ENCODE data around the gene ZIC1. TPM values are rescaled to one million over a fixed set of nuclear protein-coding genes. Genes with fewer than 3 reads are reported as not detected.

The ZIC1 gene
- total RNA-seq, 4 donors from 2014 or later = not detected

GRCh38 chr3:147402159-147402558 is 7.0 kb upstream of the ZIC1 start:
- peaks cover 100% of the 10 kb centered on the region for H3K27me3 ChIP-seq
- 30 to 40% methylated on average over 1 to 5 of the region's 5 CpGs for whole genome bisulfite sequencing, 2 donors (ENCODE audit: low coverage in 1 of 2)
- H3K36me3 ChIP-seq = no peaks in the 10 kb centered on the region
- intact Hi-C loops (cut with DNase I; ENCODE audit: low total_unique reads) (no loop called here), in situ Hi-C loops (cut with MboI; ENCODE audit: low pct_ligation_motif_present in 1 of 4, low pct_unique_long_range_greater_than_20kb in 1 of 4, low sequenced_read_pairs in 3 of 4) (no loop called here)
- no peaks in the 10 kb centered on the region for H3K9me3 ChIP-seq
- DNase-seq = no peak
- no peak for TF ChIP-seq CTCF (IDR thresholded peaks at IDR 0.05)
- no peak overlapping the region for H3K27ac ChIP-seq
- peaks cover 0 to 9% (median 1%) of the 10 kb centered on the region in 4 donors for H3K4me1 ChIP-seq
- no peak overlapping the region for H3K4me3 ChIP-seq

- H3K27ac ChIP-seq = no peak overlapping the region
- intact Hi-C loops (cut with DNase I; ENCODE audit: low total_unique reads) (no loop called here), in situ Hi-C loops (cut with MboI; ENCODE audit: low pct_ligation_motif_present in 1 of 4, low pct_unique_long_range_greater_than_20kb in 1 of 4, low sequenced_read_pairs in 3 of 4) (no loop called here)
- H3K4me1 ChIP-seq = peaks cover 0 to 7% (median 3%) of the 10 kb centered on the region in 4 donors
- H3K36me3 ChIP-seq = no peaks in the 10 kb centered on the region
- H3K9me3 ChIP-seq = no peaks in the 10 kb centered on the region
- H3K4me3 ChIP-seq = no peak overlapping the region
- 63% methylated on average over 5 of the region's 5 CpGs; no CpG with 5 or more reads in 1 of the 2 donors for WGBS, 2 donors (ENCODE audit: low coverage in 1 of 2)
- peaks cover 100% of the 10 kb centered on the region for H3K27me3 ChIP-seq
- TF ChIP-seq POLR2AphosphoS5 (IDR thresholded peaks at IDR 0.05) (no peak), EP300 (IDR thresholded peaks at IDR 0.05; ENCODE audit: low read depth) (no peak), POLR2A (IDR thresholded peaks at IDR 0.05) (no peak), CTCF (IDR thresholded peaks at IDR 0.05) (no peak)
- no peak for DNase-seq
Measured at GRCh38 chr3:147403511-147403910, 5.7 kb upstream of the ZIC1 start.

- no peaks in the 10 kb centered on the region for H3K9me3 ChIP-seq
- no peak overlapping the region for H3K27ac ChIP-seq
- H3K36me3 ChIP-seq = no peaks in the 10 kb centered on the region
- peaks cover 100% of the 10 kb centered on the region for H3K27me3 ChIP-seq
- 39% methylated on average over 11 of the region's 11 CpGs; no CpG with 5 or more reads in 1 of the 2 donors for WGBS, 2 donors (ENCODE audit: low coverage in 1 of 2)
- H3K4me1 ChIP-seq = peaks cover 0 to 7% (median 3%) of the 10 kb centered on the region in 4 donors
- no peak for TF ChIP-seq POLR2AphosphoS5 (IDR thresholded peaks at IDR 0.05)
- no peak for TF ChIP-seq CTCF (IDR thresholded peaks at IDR 0.05)
- TF ChIP-seq POLR2A (IDR thresholded peaks at IDR 0.05) = no peak
- no peak for TF ChIP-seq EP300 (IDR thresholded peaks at IDR 0.05; ENCODE audit: low read depth)
- no peak overlapping the region for H3K4me3 ChIP-seq
- no peak for DNase-seq
- in situ Hi-C loops (cut with MboI; ENCODE audit: low pct_ligation_motif_present in 1 of 4, low pct_unique_long_range_greater_than_20kb in 1 of 4, low sequenced_read_pairs in 3 of 4) (no loop called here), intact Hi-C loops (cut with DNase I; ENCODE audit: low total_unique reads) (no loop called here)
Measured at GRCh38 chr3:147404000-147404799, 5.0 kb upstream of the ZIC1 start.

- 18% methylated on average over 16 of the region's 16 CpGs; no CpG with 5 or more reads in 1 of the 2 donors for WGBS, 2 donors (ENCODE audit: low coverage in 1 of 2)
- peaks cover 0 to 12% (median 8%) of the 10 kb centered on the region in 4 donors for H3K4me1 ChIP-seq
- DNase-seq = no peak
- no peak overlapping the region for H3K27ac ChIP-seq
- intact Hi-C loops (cut with DNase I; ENCODE audit: low total_unique reads) = no loop called here
- no peak for TF ChIP-seq POLR2A (IDR thresholded peaks at IDR 0.05)
- TF ChIP-seq POLR2AphosphoS5 (IDR thresholded peaks at IDR 0.05) = no peak
- no peak for TF ChIP-seq EP300 (IDR thresholded peaks at IDR 0.05; ENCODE audit: low read depth)
- TF ChIP-seq CTCF (IDR thresholded peaks at IDR 0.05) = no peak
- no peaks in the 10 kb centered on the region for H3K36me3 ChIP-seq
- no peak overlapping the region for H3K4me3 ChIP-seq
- peaks cover 100% of the 10 kb centered on the region for H3K27me3 ChIP-seq
- no peaks in the 10 kb centered on the region for H3K9me3 ChIP-seq
- in situ Hi-C loops (cut with MboI; ENCODE audit: low pct_ligation_motif_present in 1 of 4, low pct_unique_long_range_greater_than_20kb in 1 of 4, low sequenced_read_pairs in 3 of 4) = no loop called here
Measured at GRCh38 chr3:147404800-147405230, 4.3 kb upstream of the ZIC1 start.
